Renal cortical epithelial cell (primary cell): ENCODE measurements around the gene INTS1. TPM values are rescaled to one million over a fixed set of nuclear protein-coding genes. Genes with fewer than 3 reads are reported as not detected.
A peak's percentile ranks its signal among the peaks of the same experiment; 100 is the strongest.
"Not testable (repeated sequence)": the region's sequence is repeated elsewhere in the genome, so short reads cannot be mapped to it uniquely, and the experiment has no call there.

ENCODE experiments used
- DNase-seq: peaks from one replicate; pipeline ENCODE4 v3.0.0-alpha.2; 2011; ENCODE audit warnings: low read depth
- total RNA-seq: library from RNA; depleted of rRNA; stranded (reverse); fragments of >200 nt; gene quantifications from 2 replicates; pipeline ENCODE4 v1.2.3, GENCODE V29; 2014

Gene INTS1
- total RNA-seq, 1 donor from 2014 or later: 77.9 TPM

GRCh38 chr7:1531979-1532455 lies 27.8 kb upstream of the INTS1 start:
- no peak for DNase-seq

- no peak for DNase-seq
Measured at GRCh38 chr7:1531263-1531978, 27.2 kb upstream of the INTS1 start.

DNA sequence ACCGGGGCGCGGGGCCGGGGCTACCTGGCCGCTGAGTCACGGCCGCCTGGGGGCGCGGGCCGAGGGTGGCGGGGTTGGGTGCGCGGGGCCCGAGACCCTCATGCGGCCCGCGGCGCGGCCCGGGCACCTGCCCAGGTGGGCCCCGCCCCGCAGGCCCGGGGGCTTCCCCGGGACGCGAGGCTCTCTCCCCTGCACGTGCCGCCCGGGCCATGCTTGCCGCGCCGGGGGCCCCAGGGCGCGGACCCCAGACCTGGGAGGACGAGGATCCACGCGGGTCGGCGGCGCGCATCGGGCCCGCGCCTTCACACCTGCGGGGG lies 26.7 kb upstream of the INTS1 start:
- DNase-seq: no peak

DNA sequence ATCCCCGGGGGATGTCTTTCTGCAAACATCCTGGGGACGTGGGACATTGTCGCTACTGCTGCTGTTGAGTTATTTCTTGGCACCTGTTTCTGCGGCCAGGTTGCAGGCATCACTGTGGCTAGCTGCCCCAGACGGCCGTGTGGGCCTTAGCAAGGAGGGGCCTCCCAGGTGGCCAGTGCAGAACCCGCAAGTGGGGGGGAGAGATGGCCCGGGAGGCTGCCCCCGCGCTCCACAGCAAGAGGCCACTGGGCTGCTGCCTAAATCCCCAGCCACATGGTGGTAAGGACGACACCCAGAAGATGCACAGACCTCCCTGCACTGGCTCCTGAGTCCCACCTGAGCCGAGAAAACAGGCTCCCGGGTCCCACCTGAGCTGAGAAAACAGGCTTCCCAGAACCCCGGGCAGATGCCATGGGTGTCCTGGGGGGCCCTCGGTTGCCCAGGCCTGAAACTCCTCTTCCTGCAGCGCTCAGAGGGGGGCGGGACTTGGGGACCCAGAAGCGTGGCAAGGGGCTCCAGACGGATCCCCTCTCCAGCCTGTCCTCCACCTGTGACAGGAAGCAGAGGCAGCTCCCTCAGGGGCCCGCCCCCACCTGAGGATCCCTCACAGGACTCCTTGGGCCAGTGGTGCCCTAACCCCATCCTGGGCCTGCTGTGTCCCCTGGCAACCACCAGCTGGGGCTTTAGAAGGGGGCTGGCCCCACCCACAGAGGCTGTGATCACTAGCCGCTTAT lies 25.4 kb upstream of the INTS1 start:
- no peak for DNase-seq

DNA sequence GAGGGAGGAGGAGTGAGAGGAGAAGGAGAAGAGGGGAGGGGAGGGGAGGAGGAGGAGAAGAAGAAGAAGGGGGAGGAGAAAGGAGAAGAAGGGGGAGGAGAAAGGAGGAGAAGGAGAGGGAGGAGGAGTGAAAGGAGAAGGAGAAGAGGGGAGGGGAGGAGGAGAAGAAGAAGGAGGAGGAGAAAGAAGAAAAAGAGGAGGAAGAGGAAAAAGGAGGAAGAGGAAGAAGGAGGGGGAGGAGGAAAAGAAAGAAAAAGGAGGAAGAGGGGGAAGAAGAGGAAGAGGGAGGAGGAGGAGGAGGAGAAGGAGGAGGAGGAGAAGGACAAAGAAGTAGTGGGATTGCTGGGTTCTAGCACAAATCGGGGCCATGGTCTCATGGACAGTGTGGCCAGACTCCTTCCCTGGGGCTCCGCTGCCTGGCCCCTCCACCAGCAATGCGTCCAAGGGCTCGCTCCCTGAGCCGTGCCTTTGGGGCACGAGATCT lies 22.1 kb upstream of the INTS1 start:
- DNase-seq: no peak

GRCh38 chr7:1525409-1525808 lies 21.2 kb upstream of the INTS1 start:
- no peak for DNase-seq

DNA sequence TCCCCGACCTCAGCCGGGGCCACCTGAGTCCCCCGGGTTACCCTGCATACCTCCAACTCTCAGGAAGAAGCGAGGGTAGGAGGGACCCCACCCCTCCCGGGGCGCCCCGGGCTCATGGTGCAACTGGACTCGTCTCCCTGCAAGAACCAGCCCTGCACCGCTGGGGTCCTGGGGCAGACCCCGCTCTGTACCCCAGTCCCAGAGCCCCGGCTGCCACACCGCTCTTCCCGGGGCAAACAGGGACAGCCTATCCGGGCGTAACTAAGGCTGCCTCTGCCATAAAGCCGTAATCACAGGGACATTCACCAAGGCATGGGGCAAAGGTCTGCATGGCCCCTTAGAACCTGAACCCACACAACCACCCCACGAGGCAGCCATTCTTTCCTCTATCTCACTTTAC lies 19.7 kb upstream of the INTS1 start:
- no peak for DNase-seq

DNA sequence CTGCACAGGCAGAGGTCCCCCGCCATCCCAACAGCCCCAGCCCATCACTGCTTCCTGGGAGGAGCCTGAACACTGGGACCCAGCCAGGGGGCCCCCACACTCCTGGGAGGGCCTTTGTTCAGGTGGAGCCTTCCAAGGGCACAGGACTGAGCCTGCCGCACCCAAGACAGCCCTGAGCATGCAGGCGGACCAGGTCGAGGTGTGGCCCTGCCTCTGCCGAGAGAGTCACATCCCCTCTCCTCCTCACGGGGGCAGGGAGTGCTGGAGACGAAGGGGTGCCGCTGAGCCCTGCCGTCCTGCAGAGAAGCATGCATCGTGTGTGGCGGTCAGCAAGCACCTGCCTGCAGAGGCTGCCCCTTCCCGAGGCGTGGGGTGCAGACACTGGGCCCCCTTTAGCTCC lies 19.0 kb upstream of the INTS1 start:
- no peak for DNase-seq

GRCh38 chr7:1521456-1521855 lies 17.3 kb upstream of the INTS1 start:
- no peak for DNase-seq

DNA sequence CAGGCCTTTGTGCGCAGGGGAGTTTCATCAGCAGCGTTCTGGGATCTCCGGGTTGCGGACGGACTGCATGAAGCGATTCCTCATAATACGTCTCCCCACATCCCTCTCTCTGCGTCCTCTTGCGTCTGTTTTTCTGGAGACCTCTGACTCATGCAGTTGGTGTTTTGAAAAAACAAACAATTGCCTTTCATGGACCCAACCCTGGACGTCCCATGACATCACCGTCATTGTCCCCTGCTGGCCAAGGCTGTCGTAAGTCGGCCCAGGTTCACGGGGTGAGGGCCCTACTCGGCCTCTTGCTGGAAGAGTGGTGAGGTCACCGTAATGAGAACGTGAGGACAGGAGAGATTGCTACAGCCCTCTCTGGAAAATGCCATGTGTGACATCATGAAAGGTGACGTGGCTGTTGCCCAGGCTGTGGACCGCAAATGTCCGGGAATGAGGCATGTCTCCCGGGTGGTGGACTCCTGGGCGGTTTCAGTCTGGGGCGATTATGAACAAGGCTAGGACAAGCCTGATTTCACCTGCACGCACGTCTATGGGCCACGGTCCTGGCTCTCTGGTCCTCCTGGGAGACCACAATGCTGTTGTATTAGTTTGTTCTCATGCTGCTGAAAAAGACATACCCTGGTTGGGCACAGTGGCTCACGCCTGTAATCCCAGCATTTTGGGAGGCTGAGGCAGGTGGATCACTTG lies 16.5 kb upstream of the INTS1 start:
- DNase-seq: no peak

DNA sequence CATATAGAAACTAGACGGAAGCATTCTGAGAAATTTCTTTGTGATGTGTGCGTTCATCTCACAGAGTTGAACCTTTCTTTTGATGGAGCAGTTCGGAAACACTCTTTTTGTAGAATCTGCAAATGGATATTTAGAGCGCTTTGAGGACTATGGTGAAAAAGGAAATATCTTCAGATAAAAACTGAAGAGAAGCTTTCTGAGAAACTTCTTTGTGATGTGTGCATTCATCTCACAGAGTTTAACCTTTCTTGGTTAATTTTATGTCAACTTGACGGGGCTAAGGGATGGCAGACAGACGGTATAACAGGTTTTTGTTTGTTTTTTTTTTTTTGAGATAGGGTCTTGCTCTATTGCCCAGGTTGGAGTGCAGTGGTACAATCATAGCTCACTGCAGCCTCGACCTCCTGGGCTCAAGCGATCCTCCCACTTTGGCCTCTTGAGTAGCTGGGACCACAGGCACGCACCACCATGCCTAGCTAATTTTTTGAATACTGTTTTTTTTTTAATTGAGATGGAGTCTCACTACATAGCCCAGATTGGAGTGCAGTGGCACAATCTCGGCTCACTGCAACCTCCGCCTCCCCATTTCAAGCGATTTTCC lies 15.2 kb upstream of the INTS1 start:
- DNase-seq: not testable (repeated sequence)

DNA sequence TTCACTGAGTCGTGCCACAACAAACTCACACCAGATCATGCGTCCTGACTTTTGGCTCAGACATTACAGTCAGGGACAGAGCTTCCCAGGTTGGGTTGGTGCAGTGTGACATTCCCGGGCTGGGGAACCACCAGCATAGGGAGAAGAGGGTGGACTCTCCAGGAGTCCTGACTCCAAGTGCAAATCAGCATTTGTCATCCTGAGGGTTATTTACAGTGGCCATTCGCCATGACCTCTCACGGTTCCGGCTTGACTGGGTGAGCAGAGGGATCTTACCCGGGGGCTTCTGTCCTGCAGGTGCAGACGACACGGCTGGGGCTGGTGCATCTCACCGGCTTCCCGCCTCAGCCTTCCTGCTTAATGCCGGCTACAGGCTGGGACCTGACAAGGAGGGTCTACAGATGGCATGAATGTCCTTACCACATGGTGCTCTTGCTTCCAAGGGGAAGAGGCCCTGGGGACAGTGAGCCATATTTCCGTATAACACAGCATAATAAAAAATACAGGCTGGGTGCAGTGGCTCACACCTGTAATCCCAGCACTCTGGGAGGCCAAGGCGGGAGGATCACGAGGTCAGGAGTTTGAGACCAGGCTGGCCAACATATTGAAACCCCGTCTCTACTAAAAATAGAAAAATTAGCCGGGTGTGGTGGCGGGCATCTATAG lies 12.5 kb upstream of the INTS1 start:
- DNase-seq: no peak

GRCh38 chr7:1515509-1515967 lies 11.3 kb upstream of the INTS1 start:
- not testable (repeated sequence) for DNase-seq

DNA sequence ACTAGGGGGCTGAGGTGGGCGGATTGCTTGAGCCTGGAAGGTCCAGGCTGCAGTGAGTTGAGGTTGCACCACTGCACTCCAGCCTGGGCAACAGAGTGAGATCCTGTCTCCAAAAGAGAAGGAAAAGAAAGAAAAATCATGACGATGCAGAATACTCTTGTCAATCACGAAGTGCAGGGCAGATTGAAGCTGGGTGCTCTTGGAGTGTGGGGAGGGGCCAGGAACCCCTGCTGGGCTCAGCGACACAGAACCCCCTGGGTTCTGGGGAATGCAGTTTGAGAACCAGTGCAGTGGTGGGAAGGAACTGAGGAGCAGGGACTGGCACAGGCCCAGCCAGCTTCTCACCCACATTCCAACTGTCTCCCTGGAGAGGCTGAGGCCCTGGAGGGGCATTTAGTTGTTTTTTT lies 10.8 kb upstream of the INTS1 start:
- DNase-seq: no peak

DNA sequence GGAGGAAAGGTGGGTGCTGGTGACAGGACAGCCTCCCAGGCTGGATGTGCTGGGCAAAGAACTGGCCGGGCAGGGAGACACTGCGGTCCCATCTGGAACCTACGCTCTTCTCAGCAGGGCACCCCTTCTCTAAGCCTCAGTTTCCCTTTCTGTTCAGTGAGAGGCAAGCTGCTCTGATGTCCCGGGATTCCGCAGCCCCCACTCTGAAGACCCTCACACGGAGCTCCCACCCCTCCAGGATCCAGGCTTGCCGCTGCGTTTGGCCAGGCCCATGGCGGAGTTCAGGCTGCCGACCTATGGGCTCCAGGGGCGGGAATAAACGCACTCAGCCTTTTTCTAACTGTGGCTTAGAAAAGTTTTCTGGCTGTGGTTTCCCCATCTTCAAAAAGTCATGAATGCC lies 10.2 kb upstream of the INTS1 start:
- DNase-seq: no peak

DNA sequence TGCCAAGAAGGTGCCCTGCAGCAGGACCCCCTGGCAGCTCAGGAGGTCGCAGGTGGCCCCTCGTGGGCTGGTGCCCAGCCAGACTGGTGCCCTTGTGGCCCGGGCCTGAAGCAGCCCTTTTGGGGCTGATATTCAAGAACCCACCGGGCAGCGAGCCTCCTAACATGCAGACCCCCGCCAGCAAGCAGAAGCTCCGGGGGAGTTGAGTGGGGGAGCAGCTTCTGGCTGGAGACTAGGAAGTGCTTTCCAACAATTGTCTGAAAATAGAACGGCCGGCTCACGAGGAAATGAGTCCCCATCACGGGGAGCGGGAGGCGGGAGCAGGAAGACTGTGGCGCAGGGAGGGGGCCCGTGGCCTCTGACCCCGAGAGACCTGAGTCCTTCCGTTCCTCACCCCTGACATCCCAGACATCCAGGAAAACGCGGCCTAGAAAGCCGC lies 9.5 kb upstream of the INTS1 start:
- DNase-seq: no peak

DNA sequence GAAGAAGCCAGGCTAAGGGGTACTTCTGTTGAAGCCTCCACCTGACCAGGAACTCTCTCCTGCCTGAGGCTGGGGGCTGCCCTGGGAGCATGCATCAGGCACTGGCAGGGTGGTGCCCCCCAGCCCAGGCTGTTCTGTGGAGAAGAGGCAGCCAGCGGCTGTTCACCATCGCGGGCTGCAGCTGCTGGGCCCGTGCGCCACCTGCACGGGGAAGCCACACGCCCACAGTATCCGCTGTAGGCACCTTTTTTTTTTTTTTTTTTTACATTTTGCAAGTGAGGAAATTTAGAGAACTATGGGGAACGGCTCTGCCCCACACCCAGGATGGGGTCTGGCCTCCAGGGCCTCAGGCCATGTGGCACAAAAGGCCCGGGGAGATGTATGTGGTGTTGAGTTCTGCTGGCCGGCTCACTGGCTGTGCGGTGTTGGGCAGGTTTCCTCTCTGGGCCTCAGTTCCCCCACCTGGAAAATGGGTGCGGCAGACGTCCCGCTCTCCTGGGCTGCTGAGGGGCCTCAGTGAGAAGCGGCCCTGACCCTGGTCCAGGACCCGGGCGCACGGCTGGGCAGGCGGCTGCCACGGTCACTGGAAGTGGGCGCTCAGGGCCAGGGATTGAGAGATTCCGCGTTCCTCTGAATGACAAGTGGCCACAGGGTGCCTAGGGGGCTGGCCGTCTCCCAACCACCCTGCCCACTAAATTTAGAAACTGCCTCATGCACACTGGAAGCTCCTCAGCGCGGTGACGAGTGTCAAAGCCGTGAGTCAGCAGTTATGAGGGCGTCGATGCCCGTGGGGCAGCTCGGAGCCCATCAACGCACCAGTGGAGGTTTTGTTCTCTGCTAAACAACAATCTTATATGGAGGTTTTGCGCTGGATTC lies 8.8 kb upstream of the INTS1 start:
- peak; percentile 63 for DNase-seq

DNA sequence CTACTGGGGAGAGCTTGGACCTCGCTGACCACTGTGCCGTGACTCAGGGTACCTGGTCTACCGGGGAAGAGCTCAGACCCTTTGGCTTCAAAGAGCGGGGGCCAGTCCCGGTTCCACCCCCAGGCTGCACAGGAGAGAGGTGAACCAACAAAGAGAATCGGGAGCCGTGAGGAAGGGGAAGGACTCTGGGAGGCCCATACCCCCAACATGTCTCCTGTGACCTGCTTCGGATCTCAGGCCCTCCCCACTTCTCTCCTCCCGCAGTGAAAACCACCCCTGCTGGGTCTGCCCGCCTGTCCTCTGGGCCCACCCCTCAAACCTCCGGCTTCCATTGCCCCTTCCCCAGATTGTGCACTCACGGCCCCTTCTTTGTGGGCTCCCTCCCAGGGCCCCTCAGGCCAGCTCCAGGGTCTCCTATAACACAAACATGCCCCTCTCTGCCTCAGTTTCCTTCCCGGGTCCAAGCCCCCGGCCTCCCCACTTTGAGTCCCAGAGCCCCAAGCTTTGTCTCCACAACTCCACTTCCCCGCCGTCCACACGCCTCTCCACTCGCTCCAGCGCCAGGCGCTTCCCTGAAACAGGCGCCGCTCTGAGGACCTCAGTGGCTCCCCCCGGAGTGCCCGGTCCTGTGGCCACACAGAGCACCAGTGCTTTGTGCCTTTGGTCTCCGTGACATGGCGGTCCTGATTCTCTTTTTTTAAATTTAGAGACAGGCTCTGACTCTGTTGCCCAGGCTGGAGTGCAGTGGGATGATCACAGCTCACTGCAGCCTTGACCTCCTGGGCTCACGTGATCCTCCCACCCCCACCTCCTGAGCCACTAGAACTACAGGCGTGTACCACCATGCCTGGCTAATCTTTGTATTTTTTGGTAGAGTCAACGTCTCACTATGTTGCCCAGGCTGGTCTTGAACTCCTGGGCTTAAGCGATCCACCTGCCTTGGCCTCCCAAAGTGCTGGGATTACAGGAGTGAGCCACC lies 7.5 kb upstream of the INTS1 start:
- DNase-seq: no peak

- no peak for DNase-seq
Measured at GRCh38 chr7:1510780-1511154, 6.6 kb upstream of the INTS1 start.
